ENCODE data around the gene RINL. TPM values are rescaled to one million over a fixed set of nuclear protein-coding genes. Genes with fewer than 3 reads are reported as not detected.
A peak's percentile ranks its signal among the peaks of the same experiment; 100 is the strongest.

The RINL gene
- 8.3 and 17.5 TPM in 2 replicates for total RNA-seq

- DNase-seq, result peak; percentile 48
These were observed at the start of gene RINL for GRCh38 chr19:38877781-38878574. Gene RINL, minus strand, starts transcription at chr19:38878275. Its CDS starts 1,533 bp downstream, at chr19:38876742.

- no peak for DNase-seq
These were observed 46.3 kb upstream of the RINL start for GRCh38 chr19:38924388-38924787.

GRCh38 chr19:38922482-38922881 is 44.4 kb upstream of the RINL start:
- no peak for DNase-seq

GRCh38 chr19:38921420-38922274 is 43.6 kb upstream of the RINL start:
- DNase-seq, result no peak

GRCh38 chr19:38920602-38921419 is 42.7 kb upstream of the RINL start:
- no peak for DNase-seq

GRCh38 chr19:38919837-38920601 is 41.9 kb upstream of the RINL start:
- DNase-seq, result no peak

- DNase-seq, result no peak
These were observed 40.5 kb upstream of the RINL start for GRCh38 chr19:38918526-38918925.

GRCh38 chr19:38917921-38918491 is 39.9 kb upstream of the RINL start:
- DNase-seq, result peak; percentile 27

GRCh38 chr19:38917516-38917915 is 39.4 kb upstream of the RINL start:
- DNase-seq, result no peak

- DNase-seq, result no peak
These were observed 37.5 kb upstream of the RINL start for GRCh38 chr19:38915329-38916321.

GRCh38 chr19:38913958-38914357 is 35.9 kb upstream of the RINL start:
- no peak for DNase-seq

GRCh38 chr19:38912600-38913514 is 34.8 kb upstream of the RINL start:
- DNase-seq, result no peak

- DNase-seq, result no peak
These were observed 33.4 kb upstream of the RINL start for GRCh38 chr19:38911388-38912001.

- DNase-seq, result no peak
These were observed 32.4 kb upstream of the RINL start for GRCh38 chr19:38910488-38910887.

GRCh38 chr19:38908911-38909310 is 30.8 kb upstream of the RINL start:
- no peak for DNase-seq

GRCh38 chr19:38907670-38908069 is 29.6 kb upstream of the RINL start:
- no peak for DNase-seq

- no peak for DNase-seq
These were observed 29.2 kb upstream of the RINL start for GRCh38 chr19:38907227-38907626.

- no peak for DNase-seq
These were observed 27.5 kb upstream of the RINL start for GRCh38 chr19:38905620-38906019.

Measured in dermis blood vessel endothelial cell (primary cell).